ENCODE results near the gene RIPPLY1.

DNA sequence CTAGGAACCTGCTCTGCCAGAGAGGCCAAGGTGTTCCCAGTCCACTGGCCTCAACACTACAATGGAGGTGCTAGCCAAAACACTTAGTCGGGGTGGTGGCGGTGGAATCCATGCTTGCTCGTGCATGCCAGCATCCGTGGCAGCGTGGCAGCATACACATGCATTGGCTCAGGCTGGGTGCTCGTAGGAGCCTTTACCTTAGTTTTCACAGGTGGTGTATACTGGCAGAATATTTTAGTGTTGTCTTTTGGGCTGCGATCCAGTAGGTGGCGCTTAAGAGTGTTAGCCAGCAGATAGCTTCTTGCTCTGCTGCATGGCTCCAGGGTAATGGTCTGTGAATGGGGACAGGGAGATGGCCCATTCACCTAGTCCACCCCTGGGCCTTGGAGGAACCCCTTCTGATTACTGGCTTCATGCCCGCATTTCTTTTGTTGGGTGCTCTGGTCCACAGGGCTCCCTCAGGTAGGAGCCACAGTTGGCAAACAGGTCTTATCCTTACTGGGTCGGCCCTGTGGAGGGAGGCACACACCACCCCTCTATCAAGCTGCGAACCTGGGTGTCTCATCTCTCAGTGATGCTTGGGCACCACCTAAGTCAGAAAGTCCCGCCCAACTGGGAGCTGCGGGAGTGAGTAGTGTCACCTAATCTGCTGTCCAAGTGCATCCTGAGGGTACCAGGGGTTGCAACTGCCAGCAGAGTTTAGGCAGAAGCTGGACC lies 40.0 kb downstream of the RIPPLY1 start:
- TF ChIP-seq, protein P1, sequence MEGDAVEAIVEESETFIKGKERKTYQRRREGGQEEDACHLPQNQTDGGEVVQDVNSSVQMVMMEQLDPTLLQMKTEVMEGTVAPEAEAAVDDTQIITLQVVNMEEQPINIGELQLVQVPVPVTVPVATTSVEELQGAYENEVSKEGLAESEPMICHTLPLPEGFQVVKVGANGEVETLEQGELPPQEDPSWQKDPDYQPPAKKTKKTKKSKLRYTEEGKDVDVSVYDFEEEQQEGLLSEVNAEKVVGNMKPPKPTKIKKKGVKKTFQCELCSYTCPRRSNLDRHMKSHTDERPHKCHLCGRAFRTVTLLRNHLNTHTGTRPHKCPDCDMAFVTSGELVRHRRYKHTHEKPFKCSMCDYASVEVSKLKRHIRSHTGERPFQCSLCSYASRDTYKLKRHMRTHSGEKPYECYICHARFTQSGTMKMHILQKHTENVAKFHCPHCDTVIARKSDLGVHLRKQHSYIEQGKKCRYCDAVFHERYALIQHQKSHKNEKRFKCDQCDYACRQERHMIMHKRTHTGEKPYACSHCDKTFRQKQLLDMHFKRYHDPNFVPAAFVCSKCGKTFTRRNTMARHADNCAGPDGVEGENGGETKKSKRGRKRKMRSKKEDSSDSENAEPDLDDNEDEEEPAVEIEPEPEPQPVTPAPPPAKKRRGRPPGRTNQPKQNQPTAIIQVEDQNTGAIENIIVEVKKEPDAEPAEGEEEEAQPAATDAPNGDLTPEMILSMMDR (IDR thresholded peaks at IDR 0.05), result no peak
- TF ChIP-seq POLR2A (IDR thresholded peaks at IDR 0.05) (no peak), EP300 (IDR thresholded peaks at IDR 0.05) (no peak)

Measured in tibial nerve (tissue), 4 donors.